GM21390 (cell line): Measurements from ENCODE around the gene VPS8.

Experiments
- ATAC-seq: cut with Tn5 transposase; IDR thresholded peaks from one replicate; pipeline ENCODE4 v1.9.1; 2021; ENCODE audit not compliant: unreplicated experiment

VPS8 gene

DNA sequence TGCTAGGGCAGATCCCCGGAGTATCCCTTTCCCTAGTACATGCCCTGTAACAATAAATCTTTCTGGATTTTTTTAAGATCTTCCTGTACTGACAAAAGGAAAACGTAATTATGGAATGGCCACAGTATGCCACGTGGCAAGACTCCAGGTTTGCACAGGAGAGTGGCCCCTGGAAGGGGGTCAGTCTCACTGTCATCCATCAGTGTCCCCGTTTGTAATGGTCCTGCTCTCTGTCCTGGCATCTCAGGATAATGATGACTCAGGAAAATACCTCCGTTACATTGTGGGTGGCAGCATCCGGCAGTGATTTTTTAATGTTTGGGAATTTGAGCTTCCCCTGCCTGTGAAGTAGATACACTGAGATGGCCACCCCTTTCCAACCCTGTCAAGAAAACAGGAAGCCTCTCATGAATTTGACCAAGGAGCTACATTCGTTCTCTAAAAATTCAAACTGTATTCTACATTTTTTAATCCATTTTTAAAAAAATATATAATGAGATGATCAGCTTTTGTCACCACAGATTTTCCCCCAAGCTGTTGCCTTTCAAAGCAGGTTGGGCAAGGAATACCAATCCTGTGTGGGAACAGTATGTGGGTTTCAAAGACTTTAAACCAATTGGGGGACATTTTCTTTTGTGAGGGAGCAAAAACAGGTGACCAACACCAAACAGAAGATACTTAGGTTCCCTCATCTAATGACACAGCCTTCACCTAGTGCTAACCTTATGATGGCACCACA is 230.5 kb downstream of the VPS8 start:
- ATAC-seq: no peak

DNA sequence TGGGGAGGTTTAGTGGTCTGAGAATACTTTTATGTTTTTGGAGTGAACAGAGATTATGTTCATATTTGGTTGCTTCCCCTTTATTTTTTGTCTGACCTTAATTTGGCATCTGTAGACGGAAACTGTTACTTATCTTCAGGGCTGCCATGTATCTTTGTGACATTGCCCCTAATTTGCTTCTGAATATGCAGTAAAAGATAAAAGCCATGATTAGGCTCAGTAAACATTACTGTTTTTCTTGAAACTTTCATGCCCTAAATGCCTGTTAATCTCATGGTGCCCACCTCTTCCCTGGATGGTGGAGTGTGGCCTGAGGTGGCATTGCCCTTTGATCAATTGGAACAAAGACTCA is 234.2 kb downstream of the VPS8 start:
- no peak for ATAC-seq

DNA sequence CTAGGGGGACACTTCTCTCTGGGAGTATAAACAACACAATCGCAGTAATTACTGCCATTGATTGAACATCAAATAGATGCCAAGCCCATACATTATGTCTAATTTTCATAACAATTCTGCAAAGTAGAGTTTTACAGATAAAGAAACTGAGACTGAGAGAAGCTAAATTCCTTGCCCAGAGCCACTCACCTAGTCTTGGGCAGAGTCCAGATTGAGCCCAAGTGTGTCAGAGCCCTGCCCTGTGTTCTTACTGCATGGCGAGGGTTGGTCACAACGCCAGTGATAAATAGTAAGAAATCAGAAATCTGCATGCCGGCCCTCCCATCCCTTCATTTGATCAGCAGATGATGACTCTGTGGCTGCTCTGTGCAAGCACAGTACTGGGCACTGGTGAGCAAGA is 234.6 kb downstream of the VPS8 start:
- no peak for ATAC-seq

DNA sequence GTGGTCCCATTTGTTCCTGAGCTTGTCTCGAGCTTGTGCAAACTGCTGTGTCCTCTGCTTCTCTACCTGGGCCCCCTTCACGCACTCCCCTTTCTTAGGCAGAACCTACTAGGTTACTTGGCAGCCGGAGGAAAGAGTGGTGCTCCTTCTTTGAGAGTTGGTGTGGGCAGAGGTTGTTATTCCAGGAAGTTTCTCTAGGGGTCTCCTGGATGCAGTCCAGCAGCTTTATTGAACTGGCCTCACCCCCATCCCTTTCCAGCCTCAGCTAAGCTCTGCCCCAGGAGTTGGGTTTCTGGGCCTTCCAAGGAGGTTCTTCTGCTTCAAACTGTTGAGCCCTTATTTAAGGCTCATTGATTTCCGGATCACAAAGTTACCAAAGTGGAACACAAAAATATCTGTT is 237.7 kb downstream of the VPS8 start:
- ATAC-seq: no peak

DNA sequence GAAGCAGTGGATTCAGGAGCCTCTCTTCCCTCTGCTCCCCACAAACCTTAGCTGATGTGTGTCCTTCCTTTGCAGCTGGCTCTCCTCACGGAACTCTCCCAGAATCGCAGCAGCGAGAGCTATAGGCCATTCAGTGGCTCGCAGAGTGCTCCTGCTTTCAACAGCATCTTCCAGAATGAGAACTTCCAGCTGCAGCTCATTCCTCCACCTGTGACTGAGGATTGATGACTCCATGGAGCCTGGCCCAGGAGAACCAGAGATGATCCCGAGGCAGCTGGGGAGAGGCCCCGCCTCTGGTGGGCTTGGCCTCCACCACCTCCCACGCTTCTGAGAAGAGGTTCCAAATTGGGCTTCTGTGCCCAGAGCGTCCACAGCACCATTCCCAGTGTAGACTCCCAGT is 239.8 kb downstream of the VPS8 start:
- no peak for ATAC-seq

DNA sequence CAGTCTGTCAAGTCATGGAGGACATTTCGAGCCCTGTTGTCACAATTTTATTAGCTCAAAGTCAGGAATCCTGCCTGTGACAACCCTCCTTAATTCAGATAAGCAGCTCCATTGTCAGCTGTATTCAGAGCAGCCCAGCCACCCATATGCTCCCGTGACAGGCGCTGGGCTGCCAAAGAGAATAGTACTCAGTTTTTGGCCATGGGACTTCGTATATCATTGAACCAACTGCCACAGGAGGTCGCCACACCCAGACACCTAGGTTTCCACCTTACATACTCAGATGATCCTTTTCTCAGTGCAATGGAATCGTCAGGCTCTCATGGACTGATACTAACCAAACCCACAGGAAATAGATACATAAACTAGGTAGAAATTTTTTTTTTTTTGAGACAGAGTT is 240.7 kb downstream of the VPS8 start:
- ATAC-seq: no peak

DNA sequence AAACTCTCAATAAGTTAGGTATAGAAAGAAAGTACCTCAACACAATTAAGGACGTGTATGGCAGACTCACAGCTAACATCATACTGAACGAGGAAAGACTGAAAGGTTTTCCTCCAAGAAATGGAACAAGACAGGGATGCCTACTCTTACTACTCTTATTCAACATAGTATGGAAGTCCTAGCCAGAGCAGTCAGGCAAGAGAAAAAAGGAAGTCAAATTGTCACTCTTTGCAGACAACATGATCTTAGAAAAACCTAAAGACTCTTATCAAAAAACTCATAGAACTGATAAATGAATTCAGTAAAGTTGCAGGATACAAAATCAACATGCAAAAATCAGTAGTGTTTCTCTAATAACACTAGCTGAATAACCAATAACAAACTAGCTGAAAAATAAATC is 244.9 kb downstream of the VPS8 start:
- no peak for ATAC-seq

DNA sequence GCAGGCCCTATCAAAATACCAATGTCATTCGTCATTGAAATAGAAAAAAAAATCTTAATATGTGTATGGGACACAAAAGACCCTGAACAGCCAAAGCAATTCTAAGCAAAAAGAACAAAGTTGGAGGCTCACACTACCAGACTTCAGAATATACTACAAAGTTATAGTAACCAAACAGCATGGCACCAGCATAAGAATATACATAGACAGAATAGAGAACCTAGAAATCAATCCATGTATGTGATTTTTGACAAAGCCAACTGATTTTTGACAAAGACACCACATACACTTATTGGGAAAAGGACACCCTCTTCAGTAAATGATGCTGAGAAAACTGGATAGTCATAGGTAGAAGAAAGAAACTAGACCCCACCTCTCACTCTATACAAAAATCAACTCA is 245.9 kb downstream of the VPS8 start:
- ATAC-seq: no peak

DNA sequence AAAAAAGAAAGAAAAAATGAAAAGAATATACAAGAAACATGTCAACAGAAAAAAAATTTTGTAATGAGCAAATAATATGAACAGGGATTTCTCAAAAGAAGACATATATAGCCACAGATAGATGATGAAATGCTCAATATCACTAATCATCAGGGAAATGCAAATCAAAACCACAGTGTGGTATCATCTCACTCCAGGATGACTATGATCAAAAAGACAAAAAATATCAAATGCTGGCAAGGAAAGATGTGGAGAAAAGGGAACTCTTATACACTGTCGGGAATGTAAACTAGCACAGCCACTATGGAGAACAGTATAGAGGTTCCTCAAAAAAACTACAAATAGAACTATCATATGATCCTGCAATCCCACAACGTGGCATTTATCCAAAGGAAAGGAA is 246.8 kb downstream of the VPS8 start:
- ATAC-seq: no peak

DNA sequence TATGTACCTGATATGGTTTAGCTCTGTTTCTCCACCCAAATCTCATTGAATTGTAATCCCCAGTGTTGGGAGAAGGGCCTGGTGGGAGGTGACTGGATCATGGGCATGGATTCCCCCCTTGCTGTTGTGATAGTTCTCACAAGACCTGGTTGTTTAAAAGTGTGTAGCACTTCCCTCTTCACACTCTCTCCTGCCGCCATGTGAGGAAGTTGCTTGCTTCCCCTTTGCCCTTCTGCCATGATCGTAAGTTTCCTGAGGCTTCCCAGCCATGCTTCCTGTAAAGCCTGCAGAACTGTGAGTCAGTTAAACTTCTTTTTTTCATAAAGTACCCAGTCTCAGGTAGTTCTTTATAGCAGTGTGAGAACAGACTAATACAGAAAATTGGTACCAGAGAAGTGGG is 247.8 kb downstream of the VPS8 start:
- ATAC-seq: no peak

DNA sequence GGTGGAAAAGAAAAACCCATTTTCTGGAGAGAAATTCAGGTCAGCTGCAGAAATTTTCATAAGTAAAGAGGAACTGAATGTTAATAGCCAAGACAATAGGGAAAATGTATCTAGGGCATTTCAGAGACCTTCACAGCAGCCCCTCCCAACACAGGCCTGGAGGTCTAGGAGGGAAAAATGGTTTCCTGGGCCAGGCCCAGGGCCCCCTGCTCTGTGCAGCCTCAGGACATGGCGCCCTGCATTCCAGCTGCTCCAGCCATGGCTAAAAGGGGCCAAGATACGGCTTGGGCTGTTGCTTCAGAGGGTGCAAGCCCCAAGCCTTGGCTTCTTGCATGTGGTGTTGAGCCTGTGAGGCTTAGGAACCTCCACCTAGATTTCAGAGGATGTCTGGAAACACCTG is 248.7 kb downstream of the VPS8 start:
- no peak for ATAC-seq

DNA sequence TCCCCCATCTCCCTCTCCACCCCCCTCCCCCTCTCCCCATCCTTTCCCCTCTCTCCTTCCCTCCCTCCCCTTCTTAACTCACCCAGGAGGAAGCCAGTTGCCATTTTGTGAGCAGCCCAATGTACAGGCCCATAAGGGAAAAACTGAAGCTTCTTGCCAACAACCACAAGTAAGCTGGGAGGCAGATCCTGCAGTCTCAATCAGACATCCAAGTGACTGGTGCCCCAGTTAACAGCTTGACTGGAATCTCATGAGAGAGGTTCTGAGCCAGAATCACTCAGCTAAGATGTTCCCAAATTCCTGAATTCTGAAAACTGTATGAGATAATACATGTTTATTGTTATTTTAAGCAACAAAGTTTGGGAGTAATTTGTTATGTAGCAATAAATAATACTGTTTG is 250.2 kb downstream of the VPS8 start:
- ATAC-seq: no peak

DNA sequence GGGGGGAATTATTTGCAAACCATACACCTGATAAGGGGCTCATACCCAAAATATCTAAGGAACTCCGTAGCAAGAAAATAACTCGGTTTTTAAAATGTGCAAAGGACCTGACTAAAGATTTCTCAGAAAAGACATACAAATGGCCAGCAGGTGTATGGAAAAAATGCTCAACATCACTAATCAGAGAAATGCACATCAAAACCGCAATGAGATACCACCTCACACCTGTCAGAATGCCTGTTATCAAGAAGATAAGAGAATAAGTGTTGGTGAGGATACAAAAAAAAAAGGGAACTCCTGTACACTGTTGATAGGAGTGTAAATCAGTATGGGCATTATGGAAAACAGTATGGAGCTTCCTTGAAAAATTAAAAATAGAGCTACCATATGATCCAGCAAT is 251.5 kb downstream of the VPS8 start:
- no peak for ATAC-seq

DNA sequence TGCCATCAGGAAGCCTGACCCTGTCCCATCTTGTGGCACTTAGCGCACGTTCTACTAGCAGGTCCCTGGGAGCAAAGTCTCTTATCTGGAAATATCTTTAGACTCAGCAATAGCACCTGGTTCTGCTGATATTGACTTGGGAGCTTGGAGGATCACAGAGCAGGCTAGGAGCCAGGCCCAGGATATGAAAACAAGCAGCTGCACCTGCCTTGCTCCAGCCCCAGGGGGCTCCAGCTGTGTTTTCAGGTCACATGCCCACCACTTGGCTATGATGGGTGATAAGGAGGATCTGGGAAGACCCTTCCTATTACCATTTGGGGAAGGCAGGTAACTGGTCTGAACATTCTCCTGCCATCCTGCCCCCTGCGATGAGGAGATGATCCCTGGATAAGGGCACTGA is 253.1 kb downstream of the VPS8 start:
- no peak for ATAC-seq

DNA sequence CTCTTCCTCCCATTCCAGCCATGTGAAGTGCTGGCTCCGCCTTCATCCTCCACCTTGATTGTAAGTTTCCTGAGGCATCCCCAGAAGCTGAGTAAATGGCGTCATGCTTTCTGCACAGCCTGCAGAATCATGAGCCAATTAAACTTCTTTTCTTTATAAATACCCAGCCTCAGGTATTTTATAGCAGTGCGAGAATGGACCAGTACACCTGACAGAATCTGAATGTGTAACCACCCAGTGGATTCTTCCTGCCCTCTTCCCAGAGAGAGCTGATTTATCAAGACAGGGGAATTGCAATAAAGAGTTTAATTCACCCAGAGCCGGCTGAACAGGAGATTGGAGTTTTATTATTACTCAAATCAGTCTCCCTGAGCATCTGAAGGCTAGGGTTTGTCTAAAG is 254.3 kb downstream of the VPS8 start:
- no peak for ATAC-seq

DNA sequence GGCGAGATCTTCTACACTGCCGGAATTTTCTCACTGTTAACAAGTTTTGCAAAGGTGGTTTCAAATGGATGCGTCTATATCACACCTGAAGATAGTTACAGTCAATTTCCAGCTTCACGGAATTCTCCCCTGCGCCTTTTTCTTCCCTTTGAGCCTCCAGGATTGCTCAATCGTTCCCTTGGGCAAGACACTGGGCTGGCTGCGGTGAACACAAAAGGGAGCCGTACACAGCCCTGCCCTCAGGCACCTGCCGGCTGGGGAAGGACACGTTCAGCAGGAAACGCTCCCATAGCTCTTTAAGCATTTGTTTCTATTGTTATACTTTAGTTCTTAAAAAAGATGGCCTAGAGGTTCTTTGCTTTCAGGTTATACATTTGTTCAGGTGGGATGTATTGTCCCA is 255.2 kb downstream of the VPS8 start:
- no peak for ATAC-seq

DNA sequence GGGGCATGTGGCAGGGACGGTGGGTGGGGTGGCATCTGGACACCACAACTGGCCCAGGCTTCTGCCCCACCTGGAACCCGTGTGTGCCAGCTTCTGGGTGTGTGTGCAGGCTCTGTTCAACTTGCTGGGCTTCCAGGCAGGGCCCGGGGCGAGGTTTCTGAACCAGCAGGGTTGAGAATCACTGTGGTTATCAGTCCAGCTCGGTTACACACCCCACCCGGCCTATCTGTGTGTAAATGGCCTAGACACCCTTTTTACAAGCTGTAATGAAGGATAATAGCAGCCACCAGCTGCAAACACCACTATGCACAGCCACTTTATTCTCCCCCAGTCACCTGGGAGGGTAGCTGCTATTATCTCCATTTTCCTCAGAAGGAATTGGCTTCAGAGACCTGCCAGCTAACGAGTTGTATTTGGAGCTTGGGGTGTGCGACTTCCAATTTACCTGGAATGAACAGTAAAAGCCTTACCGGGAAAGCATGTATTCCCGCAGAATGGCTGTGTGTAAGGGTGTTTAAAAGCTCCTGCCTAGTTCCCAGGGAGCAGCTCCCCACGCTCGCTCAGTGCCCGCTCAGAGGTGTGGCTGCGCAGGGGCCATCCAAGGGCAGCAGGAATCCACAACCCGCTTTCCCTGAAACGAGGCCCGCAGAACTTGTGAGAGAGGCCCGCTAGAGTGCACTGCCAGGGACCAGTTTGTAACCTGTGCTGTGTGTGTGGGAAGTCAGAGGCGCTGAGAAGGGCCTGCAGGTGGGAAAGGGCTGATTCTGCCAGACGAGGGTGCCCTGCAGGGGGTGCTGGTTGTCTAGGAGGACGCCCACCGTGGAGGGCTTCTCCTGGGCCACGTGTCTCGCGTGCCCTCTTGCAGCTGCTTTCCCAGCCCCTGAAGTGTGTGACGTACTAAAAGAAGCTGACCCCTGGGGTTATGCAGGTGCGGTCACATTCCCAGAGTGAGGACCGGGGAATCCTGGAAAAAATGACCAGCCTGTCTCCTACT is 257.4 kb downstream of the VPS8 start:
- no peak for ATAC-seq

DNA sequence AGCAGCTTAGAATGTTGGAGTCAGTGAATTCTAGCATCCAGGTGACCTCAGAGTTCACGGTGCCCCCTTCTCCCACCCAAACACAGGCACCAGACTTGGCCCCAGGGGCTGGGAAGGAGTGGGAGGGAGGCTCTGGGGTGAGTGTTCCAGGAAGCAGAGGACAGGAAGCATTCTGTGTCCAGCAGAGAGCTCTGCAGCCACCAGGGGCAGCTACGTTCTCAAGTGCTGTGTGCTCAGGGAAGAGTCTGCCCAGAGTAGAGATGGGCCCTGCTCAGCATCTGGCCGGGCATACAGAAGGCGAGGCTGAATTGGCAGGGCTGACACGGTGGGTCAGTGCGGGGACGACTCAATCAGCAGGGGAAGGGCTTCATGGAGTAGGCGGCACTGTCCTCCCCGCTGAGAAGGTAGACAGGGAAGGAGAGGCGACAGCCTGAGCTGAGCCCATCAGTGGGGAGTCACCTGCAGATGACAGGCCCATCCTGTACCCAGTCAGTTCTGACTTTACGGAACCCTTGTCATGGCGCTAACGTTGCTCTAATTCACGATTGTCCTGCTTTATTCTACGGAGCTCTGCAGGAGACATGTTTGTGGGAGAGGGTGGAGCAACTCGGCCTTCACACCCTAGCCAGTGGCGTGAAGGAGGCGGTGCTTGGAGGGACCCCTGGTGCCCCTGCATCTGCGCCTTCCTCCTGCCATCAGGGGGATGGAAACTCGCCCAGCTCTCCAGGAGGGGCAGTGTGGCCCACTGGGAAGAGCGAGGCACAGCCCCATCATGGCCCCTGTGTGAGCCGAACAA is 258.7 kb downstream of the VPS8 start:
- no peak for ATAC-seq

DNA sequence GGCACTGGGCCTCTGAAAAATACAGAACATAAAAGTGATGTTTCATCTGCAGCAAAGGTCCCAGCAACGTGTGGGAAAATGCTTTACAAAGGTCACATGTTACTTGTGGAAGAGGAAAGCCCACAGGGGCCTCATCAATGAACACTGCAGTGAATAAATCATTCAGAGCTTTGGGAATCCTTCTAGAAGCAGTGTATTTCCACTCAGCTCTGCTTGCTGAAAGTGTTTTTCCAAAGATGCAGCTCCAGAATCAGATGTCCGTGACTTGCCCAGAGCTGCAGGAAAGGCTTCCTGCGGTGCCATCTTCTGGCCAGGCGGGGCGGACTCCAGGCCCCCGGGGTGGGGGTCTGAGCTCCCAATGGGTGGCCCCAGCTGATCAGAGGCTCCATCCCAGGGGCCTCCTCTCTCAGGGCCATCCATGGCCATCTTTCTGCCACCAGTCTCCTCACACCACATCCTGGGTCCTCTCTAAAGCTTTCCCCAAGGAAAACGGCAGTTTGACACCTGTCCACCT is 259.4 kb downstream of the VPS8 start:
- no peak for ATAC-seq

DNA sequence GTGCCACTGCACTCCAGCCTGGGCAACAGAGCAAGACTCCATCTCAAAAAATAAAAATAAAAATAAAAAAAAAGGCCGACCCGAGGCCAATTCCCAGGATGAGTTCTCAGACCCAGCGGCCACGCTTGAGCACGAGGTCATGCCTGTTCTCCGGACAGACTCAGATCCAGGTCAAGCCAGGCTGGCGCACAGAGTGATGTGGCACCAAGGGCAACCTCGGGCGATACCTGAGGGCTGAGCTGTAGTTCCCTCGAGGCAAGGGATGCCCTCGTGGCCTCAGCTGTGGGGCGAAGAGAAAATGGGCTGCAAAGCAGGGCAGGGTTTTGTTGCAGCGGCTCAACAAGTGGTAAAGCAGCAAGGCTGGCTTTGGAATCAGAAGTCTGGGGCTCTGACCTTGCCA is 263.6 kb downstream of the VPS8 start:
- no peak for ATAC-seq

DNA sequence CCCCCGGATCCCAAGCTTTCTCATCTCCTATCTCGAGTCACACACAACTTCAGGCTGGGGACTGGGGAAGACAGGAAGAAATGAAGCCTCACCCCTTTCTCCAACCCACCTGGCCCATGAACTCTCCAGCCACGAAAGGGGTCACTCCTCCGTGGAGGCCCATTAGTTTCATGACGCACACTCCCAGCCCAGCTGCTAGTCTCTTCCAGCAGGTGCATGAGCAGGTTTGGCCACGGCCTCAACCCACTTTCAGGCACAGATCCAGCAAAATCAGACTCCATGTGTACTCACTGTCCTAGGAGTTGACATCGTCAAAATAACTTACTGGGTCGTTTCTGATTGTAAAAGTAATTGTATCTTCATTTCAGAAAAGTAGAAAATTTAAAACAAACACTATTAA is 264.3 kb downstream of the VPS8 start:
- ATAC-seq: no peak
